Mesenchymal stem cell (in vitro differentiated cells and primary cell): ENCODE data around the gene GPC2.

Source experiments
- DNase-seq: peaks from one replicate; pipeline ENCODE4 v3.0.0-alpha.2; 2013
- H2AFZ ChIP-seq: one replicate; pipeline ENCODE4 v1.6.1; 2013; ENCODE audit warnings: low read depth, mild to moderate bottlenecking, control low read depth, inconsistent platforms, low read length, moderate library complexity
- H2AK5ac ChIP-seq: 2 replicates; pipeline ENCODE4 v1.6.1; 2013; ENCODE audit warnings: low read length, moderate library complexity, mild to moderate bottlenecking, inconsistent platforms; ENCODE audit not compliant: severe bottlenecking
- H2BK120ac ChIP-seq: one replicate; pipeline ENCODE4 v1.6.1; 2013; ENCODE audit warnings: low read depth, mild to moderate bottlenecking, inconsistent platforms, low read length, moderate library complexity
- H2BK12ac ChIP-seq, 2 experiments: one replicate each; pipeline ENCODE4 v1.6.1; 2013; ENCODE audit warnings: inconsistent platforms in 2 of 2, low read length in 2 of 2, mild to moderate bottlenecking in 2 of 2, moderate library complexity in 2 of 2, control low read depth in 1 of 2
- H2BK15ac ChIP-seq: one replicate; pipeline ENCODE4 v1.6.1; 2013; ENCODE audit warnings: mild to moderate bottlenecking, low read depth, inconsistent platforms; ENCODE audit not compliant: poor library complexity, severe bottlenecking
- H2BK5ac ChIP-seq: 2 replicates; pipeline ENCODE4 v1.6.1; 2013; ENCODE audit warnings: low read depth, mild to moderate bottlenecking, low read length, control low read depth, inconsistent platforms; ENCODE audit not compliant: poor library complexity, severe bottlenecking
- H3K14ac ChIP-seq, 2 experiments: one replicate each; pipeline ENCODE4 v1.6.1; 2013; ENCODE audit warnings: inconsistent platforms in 2 of 2, low read length in 2 of 2, control low read depth in 1 of 2, mild to moderate bottlenecking in 1 of 2, moderate library complexity in 1 of 2
- H3K18ac ChIP-seq, 2 experiments: one replicate each; pipeline ENCODE4 v1.6.1; 2013; ENCODE audit warnings: inconsistent platforms in 2 of 2, low read length in 2 of 2, control low read depth in 1 of 2, low read depth in 1 of 2, mild to moderate bottlenecking in 1 of 2
- H3K23ac ChIP-seq, 2 experiments: one replicate each; pipeline ENCODE4 v1.6.1; 2013; ENCODE audit warnings: inconsistent platforms in 2 of 2, low read length in 2 of 2, mild to moderate bottlenecking in 2 of 2, moderate library complexity in 2 of 2, control low read depth in 1 of 2
- H3K27ac ChIP-seq: 2 replicates; pipeline ENCODE4 v1.5.1; 2013; ENCODE audit warnings: mild to moderate bottlenecking, moderate library complexity, low read length, control low read depth, inconsistent platforms; ENCODE audit not compliant: poor library complexity, severe bottlenecking
- H3K27me3 ChIP-seq, 2 experiments: 2 replicates each; pipeline versions ENCODE4 v1.6.1 to v1.7.0; 2013; ENCODE audit warnings: low read length in 2 of 2, mild to moderate bottlenecking in 2 of 2, moderate library complexity in 2 of 2, control low read depth in 1 of 2, inconsistent platforms in 1 of 2; ENCODE audit not compliant: control insufficient read depth in 1 of 2, insufficient read depth in 1 of 2
- H3K36me3 ChIP-seq, 2 experiments: 2 replicates each; pipeline versions ENCODE4 v1.6.1 to v1.7.0; 2013; ENCODE audit warnings: low read length in 2 of 2, control low read depth in 1 of 2, inconsistent platforms in 1 of 2, low read depth in 1 of 2, mild to moderate bottlenecking in 1 of 2; ENCODE audit not compliant: insufficient read depth in 2 of 2, control insufficient read depth in 1 of 2
- H3K4ac ChIP-seq, 2 experiments: one replicate each; pipeline ENCODE4 v1.6.1; 2013; ENCODE audit warnings: inconsistent platforms in 2 of 2, low read length in 2 of 2, mild to moderate bottlenecking in 2 of 2, moderate library complexity in 2 of 2, control low read depth in 1 of 2, low read depth in 1 of 2
- H3K4me1 ChIP-seq: 2 replicates; pipeline ENCODE4 v1.6.1; 2013; ENCODE audit warnings: low read depth, low read length, control low read depth; ENCODE audit not compliant: control insufficient read depth, insufficient read depth
- H3K4me2 ChIP-seq: 2 replicates; pipeline ENCODE4 v1.6.1; 2013; ENCODE audit warnings: low read length, mild to moderate bottlenecking, inconsistent platforms; ENCODE audit not compliant: poor library complexity, severe bottlenecking
- H3K4me3 ChIP-seq, 2 experiments: 2 replicates each; pipeline versions ENCODE4 v1.5.1 to v1.7.0; 2013; ENCODE audit warnings: low read length in 2 of 2, mild to moderate bottlenecking in 2 of 2, control low read depth in 1 of 2, low read depth in 1 of 2; ENCODE audit not compliant: insufficient read depth in 1 of 2
- H3K79me1 ChIP-seq: replicated peaks from 2 replicates; pipeline ENCODE4 v1.6.1; 2013; ENCODE audit warnings: mild to moderate bottlenecking, control low read depth, low read length, inconsistent platforms; ENCODE audit not compliant: poor library complexity, severe bottlenecking
- H3K9ac ChIP-seq: 2 replicates; pipeline ENCODE4 v1.7.0; 2013; ENCODE audit warnings: mild to moderate bottlenecking, low read length, moderate library complexity
- H3K9me3 ChIP-seq: 2 replicates; pipeline ENCODE4 v1.7.0; 2013; ENCODE audit warnings: mild to moderate bottlenecking, low read length; ENCODE audit not compliant: control insufficient read depth
- H4K8ac ChIP-seq: one replicate; pipeline ENCODE4 v1.6.1; 2013; ENCODE audit warnings: inconsistent platforms, mild to moderate bottlenecking, low read length, moderate library complexity
- H4K91ac ChIP-seq: one replicate; pipeline ENCODE4 v1.6.1; 2013; ENCODE audit warnings: mild to moderate bottlenecking, low read length, inconsistent platforms
- WGBS: methylation state at CpG from one replicate; pipeline ENCODE4 v1.1.7; 2013; ENCODE audit warnings: mixed read lengths; 5-methylcytosine and 5-hydroxymethylcytosine counted together

Gene GPC2

DNA sequence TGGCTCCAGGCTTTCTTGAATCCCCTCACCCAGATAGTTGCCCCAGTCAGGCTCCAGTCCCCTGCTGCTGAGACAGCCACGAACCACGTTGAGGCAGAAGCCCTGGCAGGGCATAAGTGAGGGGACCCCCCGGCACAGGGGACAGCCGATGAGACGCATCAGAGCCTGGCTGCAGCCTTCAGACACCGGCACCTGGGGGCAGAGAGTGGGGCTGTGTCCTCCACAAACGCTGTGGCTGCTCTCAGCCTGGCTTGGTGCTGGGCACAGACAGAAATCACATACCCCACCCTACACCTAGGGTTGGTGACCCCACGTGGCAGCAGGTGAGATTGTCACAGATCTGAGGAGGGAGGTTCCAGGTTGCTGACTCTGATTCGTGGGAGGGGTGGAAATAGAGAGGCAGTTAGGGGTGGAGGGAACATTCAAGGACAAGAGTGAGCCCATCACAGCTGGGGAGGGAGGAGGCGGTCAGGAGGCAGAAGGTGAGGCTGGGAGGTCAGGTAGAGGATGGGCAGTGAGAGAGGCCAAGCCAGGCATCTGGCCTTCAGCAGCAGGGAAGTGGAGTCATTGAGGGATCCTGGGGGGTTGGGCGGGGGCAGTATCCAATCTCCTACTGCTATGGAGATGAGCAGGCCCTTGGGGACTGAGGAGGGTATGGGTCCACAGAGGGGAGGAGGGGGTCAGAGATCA lies 3.2 kb downstream of the GPC2 start:
- H3K18ac ChIP-seq, result no peak overlapping the region
- no peak overlapping the region for H2BK12ac ChIP-seq
- H3K14ac ChIP-seq, result no peak overlapping the region
- no peak overlapping the region for H3K4ac ChIP-seq
- peaks cover 14 to 28% of the 10 kb centered on the region in 2 experiments for H3K27me3 ChIP-seq
- WGBS, result 95% methylated on average over 10 of the region's 11 CpGs
- H3K4me1 ChIP-seq, result peaks cover 17% of the 10 kb centered on the region
- no peak overlapping the region for H3K4me3 ChIP-seq
- no peak overlapping the region for H3K4me2 ChIP-seq
- H2BK5ac ChIP-seq, result no peak overlapping the region
- no peaks in the 10 kb centered on the region for H3K9me3 ChIP-seq
- H3K9ac ChIP-seq, result no peak overlapping the region
- peaks cover 0 to 16% of the 10 kb centered on the region in 2 experiments for H3K36me3 ChIP-seq
- H2AFZ ChIP-seq, result no peak overlapping the region
- no peak overlapping the region for H3K23ac ChIP-seq
- no peak overlapping the region for H3K27ac ChIP-seq
- no peak overlapping the region for H4K91ac ChIP-seq
- peaks cover 4% of the 10 kb centered on the region for H3K79me1 ChIP-seq
- no peak overlapping the region for H2BK120ac ChIP-seq
- H4K8ac ChIP-seq, result no peak overlapping the region
- no peak overlapping the region for H2BK15ac ChIP-seq
- no peak overlapping the region for H2AK5ac ChIP-seq
- no peak for DNase-seq

DNA sequence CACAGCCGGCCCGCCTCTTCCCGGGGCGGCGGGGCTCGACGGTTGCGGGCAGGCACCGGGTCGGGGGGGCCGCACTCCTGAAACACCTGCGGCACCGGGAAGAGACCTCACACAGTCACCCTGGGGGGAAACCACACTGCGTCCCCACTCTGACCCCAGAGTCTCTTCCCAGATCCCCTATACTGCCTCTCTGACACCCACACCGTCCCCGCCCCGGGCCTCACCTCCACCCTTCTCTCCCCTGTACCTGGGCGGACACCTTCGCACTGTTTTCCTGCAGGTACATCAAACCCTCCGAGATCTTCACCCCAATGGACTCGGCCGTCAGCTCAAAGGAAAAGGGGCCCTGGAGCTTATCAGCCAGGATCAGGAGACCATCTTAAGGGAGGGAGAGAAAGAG lies 5.3 kb downstream of the GPC2 start:
- H4K91ac ChIP-seq, result no peak overlapping the region

DNA sequence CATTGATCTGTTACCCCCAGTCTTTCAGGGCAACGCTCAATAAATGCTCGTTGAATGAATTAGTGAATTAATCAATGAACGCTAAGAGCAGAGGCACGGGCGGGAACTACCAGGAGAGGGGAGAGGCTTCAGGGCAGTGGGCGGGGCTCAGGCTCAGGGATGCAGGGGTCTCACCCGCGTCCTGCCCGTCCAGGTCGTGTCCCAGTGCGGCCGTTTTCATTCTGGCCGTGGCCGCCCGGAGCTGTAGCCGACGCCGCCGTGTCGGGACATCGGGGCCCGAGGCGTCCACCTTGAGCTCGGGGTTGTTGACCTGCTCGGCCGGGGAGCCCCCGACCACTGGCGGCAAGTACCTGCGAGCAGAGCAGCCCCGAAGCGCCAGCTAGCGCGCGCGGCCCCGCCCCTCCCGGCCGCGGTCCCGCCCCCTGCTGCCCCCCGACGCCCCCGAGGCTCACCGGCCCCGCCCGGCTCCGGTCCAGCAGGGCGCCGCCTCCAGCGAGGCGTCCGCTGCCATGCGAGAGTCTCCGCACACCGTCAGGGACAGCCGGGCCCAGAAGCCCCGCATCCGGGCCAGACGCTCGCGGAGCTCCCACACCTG lies 6.0 kb downstream of the GPC2 start:
- no peak overlapping the region for H4K91ac ChIP-seq
- peaks cover 27% of the 10 kb centered on the region for H3K4me1 ChIP-seq
- no peak overlapping the region for H2BK15ac ChIP-seq
- peaks cover 36 to 39% of the 10 kb centered on the region in 2 experiments for H3K27me3 ChIP-seq
- no peak overlapping the region for H4K8ac ChIP-seq
- 24% methylated on average over 19 of the region's 61 CpGs for WGBS
- H3K9ac ChIP-seq, result no peak overlapping the region
- no peak overlapping the region for H2AK5ac ChIP-seq
- H3K79me1 ChIP-seq, result peaks cover 4% of the 10 kb centered on the region
- no peaks in the 10 kb centered on the region for H3K9me3 ChIP-seq
- no peak overlapping the region for H3K18ac ChIP-seq
- no peak overlapping the region for H2BK5ac ChIP-seq
- H2BK12ac ChIP-seq, result no peak overlapping the region
- H3K23ac ChIP-seq, result no peak overlapping the region
- H3K27ac ChIP-seq, result no peak overlapping the region
- DNase-seq, result no peak
- peak overlapping the region; percentile 26 to 45 for H3K4me3 ChIP-seq
- no peak overlapping the region for H3K4ac ChIP-seq
- peaks cover 0 to 16% of the 10 kb centered on the region in 2 experiments for H3K36me3 ChIP-seq
- H2AFZ ChIP-seq, result no peak overlapping the region
- no peak overlapping the region for H3K14ac ChIP-seq
- H3K4me2 ChIP-seq, result peak overlapping the region; percentile 62
- H2BK120ac ChIP-seq, result no peak overlapping the region

More for the DNA sequence above, 5.3 kb downstream of the GPC2 start:
- H2AK5ac ChIP-seq, result no peak overlapping the region
- H2AFZ ChIP-seq, result no peak overlapping the region
- peaks cover 0 to 16% of the 10 kb centered on the region in 2 experiments for H3K36me3 ChIP-seq
- H2BK120ac ChIP-seq, result no peak overlapping the region
- no peak overlapping the region for H2BK12ac ChIP-seq
- H2BK5ac ChIP-seq, result no peak overlapping the region
- H3K4me3 ChIP-seq, result peak overlapping the region in 1 of 2 experiments; percentile 45
- no peak overlapping the region for H3K4ac ChIP-seq
- H3K23ac ChIP-seq, result no peak overlapping the region
- H3K14ac ChIP-seq, result no peak overlapping the region
- H3K18ac ChIP-seq, result no peak overlapping the region
- DNase-seq, result no peak
- H3K9ac ChIP-seq, result no peak overlapping the region
- no peak overlapping the region for H3K27ac ChIP-seq
- peaks cover 4% of the 10 kb centered on the region for H3K79me1 ChIP-seq
- H4K8ac ChIP-seq, result peak overlapping the region; percentile 24
- H3K9me3 ChIP-seq, result no peaks in the 10 kb centered on the region
- 51% methylated on average over 13 of the region's 22 CpGs for WGBS
- peak overlapping the region; percentile 16 for H2BK15ac ChIP-seq
- peaks cover 29% of the 10 kb centered on the region for H3K4me1 ChIP-seq
- H3K27me3 ChIP-seq, result peaks cover 30 to 39% of the 10 kb centered on the region in 2 experiments
- no peak overlapping the region for H3K4me2 ChIP-seq

DNA sequence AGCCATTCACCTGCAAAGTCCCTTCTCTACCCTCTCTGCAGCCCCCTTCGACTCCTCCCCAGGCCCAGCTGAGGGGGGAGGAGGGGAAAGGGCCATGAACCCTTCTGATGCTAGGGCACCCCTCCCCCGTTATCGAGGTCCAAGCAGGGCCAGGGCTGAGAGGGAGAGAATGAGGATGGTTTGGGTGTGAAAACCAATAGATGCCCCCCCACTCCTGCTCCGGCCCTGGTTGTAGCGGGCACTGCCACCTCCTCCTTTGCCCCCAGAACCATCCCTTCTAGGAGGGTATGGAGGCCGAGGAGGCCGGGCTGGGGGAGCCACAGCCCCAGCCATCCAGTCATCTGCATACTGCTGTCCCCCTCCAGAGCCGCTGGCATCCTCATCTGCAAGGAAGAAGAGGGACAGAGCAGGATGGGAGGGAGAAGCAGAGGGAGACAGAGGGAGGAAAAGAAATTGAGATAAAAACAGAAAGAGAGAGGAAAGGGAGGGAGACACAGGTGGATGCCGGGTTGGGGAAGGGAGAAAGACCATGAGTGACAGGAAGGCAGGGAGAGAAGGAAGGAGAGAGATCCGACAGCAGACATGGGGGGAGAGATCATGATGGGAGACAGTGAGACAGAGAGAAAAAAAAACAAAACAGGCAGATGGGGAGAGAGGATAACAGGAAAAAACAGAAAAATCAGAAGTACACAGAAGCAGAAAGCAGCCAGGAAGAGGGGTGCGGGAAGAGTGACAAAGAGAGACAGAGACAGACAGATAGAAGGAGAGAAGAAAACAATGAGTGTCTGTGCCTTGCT lies 6.9 kb downstream of the GPC2 start:
- DNase-seq, result no peak
- H3K4me3 ChIP-seq, result no peak overlapping the region
- no peak overlapping the region for H2AFZ ChIP-seq
- H2BK15ac ChIP-seq, result no peak overlapping the region
- peaks cover 26% of the 10 kb centered on the region for H3K4me1 ChIP-seq
- no peaks in the 10 kb centered on the region for H3K9me3 ChIP-seq
- H2AK5ac ChIP-seq, result no peak overlapping the region
- H3K27me3 ChIP-seq, result peaks cover 35 to 44% of the 10 kb centered on the region in 2 experiments
- H3K4ac ChIP-seq, result no peak overlapping the region
- H3K9ac ChIP-seq, result no peak overlapping the region
- no peak overlapping the region for H2BK120ac ChIP-seq
- no peak overlapping the region for H2BK12ac ChIP-seq
- no peak overlapping the region for H2BK5ac ChIP-seq
- peak overlapping the region; percentile 24 for H4K8ac ChIP-seq
- WGBS, result 82% methylated on average over 8 of the region's 11 CpGs
- no peak overlapping the region for H3K18ac ChIP-seq
- H3K79me1 ChIP-seq, result peaks cover under 1% of the 10 kb centered on the region
- H3K14ac ChIP-seq, result no peak overlapping the region
- peaks cover 0 to 11% of the 10 kb centered on the region in 2 experiments for H3K36me3 ChIP-seq
- H3K23ac ChIP-seq, result no peak overlapping the region
- H4K91ac ChIP-seq, result no peak overlapping the region
- no peak overlapping the region for H3K4me2 ChIP-seq
- no peak overlapping the region for H3K27ac ChIP-seq
